ENCODE results near the gene SRGAP2C.
"Not testable (repeated sequence)": the region's sequence is repeated elsewhere in the genome, so short reads cannot be mapped to it uniquely, and the experiment has no call there.

- TF ChIP-seq CTCF (IDR thresholded peaks at IDR 0.05; ENCODE audit: low read length); EZH2 (optimal IDR thresholded peaks at IDR 0.05; ENCODE audit: low read depth, low read length): not testable (repeated sequence)
Measured at GRCh38 chr1:121389895-121390560, 205.3 kb downstream of the SRGAP2C start.
